Fibroblast of skin of right biceps (primary cell): ENCODE measurements around the gene NLRP14.

Source experiments
- DNase-seq: peaks from one replicate; pipeline ENCODE4 v3.0.0-alpha.2; 2013

Gene NLRP14

DNA sequence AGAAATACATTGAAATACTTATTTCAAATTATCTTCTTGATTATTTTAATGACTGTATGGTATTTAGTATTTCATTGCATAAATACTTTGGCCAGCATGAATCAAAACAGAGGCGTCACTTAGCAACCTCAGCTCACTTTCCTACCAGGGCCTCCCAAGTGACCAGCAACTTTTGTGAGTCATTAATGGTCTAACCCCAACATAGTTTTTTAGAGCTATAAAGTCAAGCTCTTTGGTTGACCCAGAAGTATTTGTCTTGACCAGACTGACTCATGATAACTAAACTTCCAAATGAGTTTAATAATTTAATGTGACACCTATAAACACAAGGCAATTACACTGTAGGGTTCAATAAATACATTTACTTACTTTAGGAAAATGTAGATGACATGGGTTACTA is 40.6 kb downstream of the NLRP14 start:
- peak; percentile 8 for DNase-seq

- no peak for DNase-seq
Observed at GRCh38 chr11:7062534-7062933, 42.3 kb downstream of the NLRP14 start.

DNA sequence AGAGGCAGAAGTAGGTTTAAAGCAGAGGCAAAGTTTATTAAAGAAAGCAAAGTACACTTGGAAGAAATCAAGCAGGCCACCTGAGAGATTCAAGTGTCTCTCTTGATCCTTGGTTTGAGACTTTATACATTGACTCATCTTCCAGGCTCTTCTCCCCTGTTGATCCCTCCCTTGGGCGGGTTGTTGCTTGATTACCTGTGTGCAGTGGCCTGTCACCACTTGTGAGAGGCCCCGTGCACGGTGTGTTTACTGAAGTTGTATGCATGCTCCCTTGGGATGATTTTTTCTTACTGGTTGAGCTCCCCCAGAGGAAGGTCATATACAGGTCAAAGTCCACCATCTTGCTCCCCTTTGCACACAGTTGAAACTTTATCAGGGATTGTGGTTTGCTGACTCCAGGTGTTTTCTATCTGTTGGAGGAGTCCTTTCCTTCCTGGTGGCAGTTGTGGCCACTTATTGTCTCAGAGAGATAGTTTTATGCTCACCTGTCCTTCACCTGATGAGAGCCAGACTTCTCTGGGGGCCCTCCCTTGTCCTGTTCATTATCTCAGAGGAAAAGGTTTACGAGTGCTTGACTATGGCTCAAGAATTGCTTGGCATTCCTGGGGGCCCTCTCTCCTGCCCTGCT is 52.2 kb downstream of the NLRP14 start:
- DNase-seq: no peak

DNA sequence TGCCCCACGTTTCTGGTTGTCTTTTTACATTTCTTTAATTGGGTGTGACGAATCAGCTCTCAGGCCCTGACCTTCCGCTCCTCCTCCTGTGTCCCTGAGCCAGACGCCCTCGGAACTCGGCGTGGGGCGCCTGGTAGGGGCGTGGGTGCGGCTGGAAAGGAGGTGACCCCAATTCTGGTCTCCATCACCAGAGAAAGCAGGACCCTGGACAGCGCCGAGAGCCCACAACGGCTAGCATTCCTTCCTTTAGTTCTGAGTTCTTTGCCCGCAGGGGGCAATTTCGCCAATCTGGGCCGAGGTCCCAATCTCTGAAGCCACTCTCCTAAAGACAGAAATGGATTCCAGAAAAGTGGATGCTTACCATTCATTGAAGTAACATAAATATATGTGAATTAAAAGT is 56.8 kb downstream of the NLRP14 start:
- DNase-seq: no peak

GRCh38 chr11:7079545-7080135 is 59.4 kb downstream of the NLRP14 start:
- DNase-seq: no peak

DNA sequence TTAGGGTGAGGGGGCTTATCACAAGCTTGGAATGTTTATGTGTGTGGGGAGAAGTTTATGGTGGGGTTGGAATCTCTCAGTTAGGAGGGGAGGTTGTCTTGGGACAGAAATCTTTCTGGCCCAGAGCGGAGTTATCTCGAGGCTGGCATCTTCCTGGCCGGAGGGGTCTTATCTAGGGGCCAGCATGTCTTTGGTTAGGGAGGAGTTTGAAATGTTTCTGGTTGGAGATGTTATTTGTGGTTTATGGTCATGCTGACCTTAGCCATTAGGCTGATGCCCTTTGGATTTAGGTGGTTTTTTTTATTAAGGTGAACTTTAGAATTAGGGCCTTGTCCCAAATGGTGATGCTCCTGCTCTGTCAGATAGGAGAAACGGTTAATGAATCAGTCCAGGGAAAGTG is 60.6 kb downstream of the NLRP14 start:
- DNase-seq: no peak

DNA sequence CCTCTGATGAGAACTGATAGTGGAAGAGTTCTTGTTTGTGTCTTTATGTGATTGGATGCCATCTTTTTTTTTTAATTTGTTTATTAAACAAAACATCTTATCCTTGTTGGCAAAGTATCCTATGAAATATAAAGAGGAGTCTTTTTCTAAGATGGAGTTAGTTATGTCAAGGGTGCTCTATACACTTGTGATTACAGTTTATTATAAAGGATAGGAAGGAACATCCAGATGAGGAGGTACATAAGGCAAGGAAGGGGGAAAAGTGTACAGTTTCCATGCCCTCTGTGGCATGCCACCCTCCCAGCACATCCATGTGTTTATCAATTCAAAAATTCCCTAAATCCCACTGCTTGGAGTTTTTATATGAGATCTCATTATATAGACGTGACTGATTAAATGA is 61.2 kb downstream of the NLRP14 start:
- no peak for DNase-seq

DNA sequence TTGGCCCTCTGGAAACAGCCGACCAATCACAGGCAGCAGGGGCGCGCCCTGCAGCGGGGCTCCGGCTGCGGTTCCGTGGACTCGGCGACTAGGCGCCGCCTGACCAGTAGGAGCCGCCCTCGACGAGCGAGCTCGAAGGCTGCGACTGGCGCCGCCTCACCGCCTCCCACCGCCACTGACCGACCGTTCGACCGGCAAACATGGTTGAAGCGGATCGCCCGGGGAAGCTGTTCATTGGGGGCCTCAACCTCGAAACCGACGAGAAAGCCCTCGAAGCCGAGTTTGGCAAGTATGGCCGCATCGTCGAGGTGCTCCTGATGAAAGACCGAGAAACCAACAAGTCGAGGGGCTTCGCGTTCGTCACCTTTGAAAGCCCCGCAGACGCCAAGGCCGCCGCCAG is 68.6 kb downstream of the NLRP14 start, which contains the start of gene RBMXL2:
Gene RBMXL2 (plus strand): TSS at position 78 of the 400 bp plus-strand sequence. CDS start 123 bp downstream, at position 201.
- no peak for DNase-seq

DNA sequence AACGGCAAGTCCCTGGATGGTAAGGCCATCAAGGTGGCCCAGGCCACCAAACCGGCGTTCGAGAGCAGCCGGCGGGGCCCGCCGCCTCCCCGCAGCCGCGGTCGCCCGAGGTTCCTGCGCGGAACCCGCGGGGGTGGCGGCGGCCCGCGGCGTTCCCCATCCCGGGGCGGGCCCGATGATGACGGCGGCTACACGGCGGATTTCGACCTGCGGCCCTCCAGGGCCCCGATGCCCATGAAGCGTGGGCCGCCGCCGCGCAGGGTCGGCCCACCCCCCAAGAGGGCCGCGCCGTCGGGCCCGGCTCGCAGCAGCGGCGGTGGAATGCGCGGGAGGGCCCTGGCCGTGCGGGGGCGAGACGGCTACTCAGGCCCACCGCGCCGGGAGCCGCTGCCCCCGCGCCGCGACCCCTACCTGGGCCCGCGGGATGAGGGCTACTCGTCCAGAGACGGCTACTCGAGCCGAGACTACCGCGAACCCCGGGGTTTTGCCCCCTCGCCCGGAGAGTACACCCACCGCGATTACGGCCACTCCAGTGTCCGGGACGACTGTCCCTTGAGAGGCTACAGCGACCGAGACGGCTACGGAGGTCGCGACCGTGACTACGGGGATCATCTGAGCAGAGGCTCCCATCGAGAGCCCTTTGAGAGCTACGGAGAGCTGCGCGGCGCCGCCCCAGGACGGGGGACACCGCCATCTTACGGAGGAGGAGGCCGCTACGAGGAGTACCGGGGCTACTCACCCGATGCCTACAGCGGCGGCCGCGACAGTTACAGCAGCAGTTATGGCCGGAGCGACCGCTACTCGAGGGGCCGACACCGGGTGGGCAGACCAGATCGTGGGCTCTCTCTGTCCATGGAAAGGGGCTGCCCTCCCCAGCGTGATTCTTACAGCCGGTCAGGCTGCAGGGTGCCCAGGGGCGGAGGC is 69.3 kb downstream of the NLRP14 start:
- no peak for DNase-seq

DNA sequence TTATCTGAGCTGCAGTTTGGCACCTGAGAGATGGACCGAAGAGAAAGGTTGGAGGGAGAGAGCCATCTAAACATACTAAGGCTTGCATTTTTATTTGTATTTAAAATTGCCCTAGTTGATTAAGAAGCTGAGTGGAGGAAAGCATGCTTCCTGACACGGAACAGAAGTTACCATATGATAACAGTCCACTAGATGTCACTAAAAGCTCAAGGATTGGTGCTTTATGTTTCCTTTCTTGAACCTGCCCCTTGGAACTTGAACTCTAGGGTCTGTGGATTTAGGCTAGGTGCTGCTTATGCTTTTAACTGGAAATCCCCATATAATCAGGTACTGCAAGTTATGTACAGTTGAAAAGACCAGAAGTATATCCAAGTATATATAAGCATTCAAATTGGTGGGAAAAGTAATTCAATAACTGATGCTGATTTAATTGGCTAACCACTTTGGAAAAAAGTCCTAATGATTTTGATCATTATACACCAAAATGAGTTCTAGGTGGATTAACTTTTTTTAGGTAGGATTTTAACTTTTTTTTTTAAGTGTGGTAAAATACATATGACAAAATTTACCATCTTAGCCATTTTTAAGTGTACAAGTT is 78.1 kb downstream of the NLRP14 start:
- DNase-seq: peak; percentile 38

DNA sequence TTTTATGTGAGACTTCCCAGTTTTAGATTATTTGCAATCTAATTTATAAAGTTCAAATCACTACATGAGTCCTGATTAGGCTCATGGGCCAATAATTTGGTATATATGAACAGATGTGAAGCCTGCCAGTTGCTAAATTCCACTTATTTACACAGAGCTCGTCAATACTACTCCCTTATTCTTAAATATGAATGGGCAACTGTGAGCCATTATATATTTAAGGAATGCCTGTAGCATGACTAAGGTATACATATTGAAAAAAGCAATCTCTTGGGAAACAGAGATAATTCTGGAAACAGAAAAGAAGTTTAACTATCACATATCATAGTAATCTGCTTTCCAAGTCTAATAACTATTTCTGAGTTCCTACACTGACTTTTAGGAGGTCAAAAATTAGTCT is 95.5 kb downstream of the NLRP14 start:
- DNase-seq: peak; percentile 34

- no peak for DNase-seq
Observed at GRCh38 chr11:7116370-7116769, 96.1 kb downstream of the NLRP14 start.
